HFFc6 (cell line): Measurements from ENCODE around the gene ACOX1. TPM values are rescaled to one million over a fixed set of nuclear protein-coding genes. Genes with fewer than 3 reads are reported as not detected.

Experiments used
- DNase-seq: peaks from one replicate; pipeline ENCODE4 v3.0.0-alpha.2; 2018
- H3K27ac Mint-ChIP-seq: 2 replicates; pipeline ENCODE4 v1.8.0; 2020; ENCODE audit warnings: mild to moderate bottlenecking, mixed read lengths
- H3K27me3 Mint-ChIP-seq: 2 replicates; pipeline ENCODE4 v1.8.0; 2021; ENCODE audit warnings: mild to moderate bottlenecking, moderate library complexity, mixed read lengths; ENCODE audit not compliant: insufficient read depth
- H3K36me3 Mint-ChIP-seq: 2 replicates; pipeline ENCODE4 v1.8.0; 2021; ENCODE audit warnings: low read depth, mixed read lengths
- H3K4me1 Mint-ChIP-seq: 2 replicates; pipeline ENCODE4 v1.8.0; 2020; ENCODE audit warnings: low read depth, mixed read lengths
- H3K4me3 Mint-ChIP-seq: 2 replicates; pipeline ENCODE4 v1.8.0; 2020; ENCODE audit warnings: mild to moderate bottlenecking, moderate library complexity, mixed read lengths
- H3K9me3 Mint-ChIP-seq: 2 replicates; pipeline ENCODE4 v1.8.0; 2020; ENCODE audit warnings: mild to moderate bottlenecking, mixed read lengths
- total RNA-seq, 6 experiments: library from RNA; stranded (reverse); fragmentation: NEBNext Ultra II Directional; extraction: Animal tissue kit (Norgen Biotek cat#: 25700); gene quantifications; 2 replicates in 1 of 6; 3 replicates in 5 of 6; pipeline ENCODE4 v1.2.3, GENCODE V29; 2021
- TF ChIP-seq, protein P1 (sequence below): fragments of 200-600 bp; sonication (generic); IDR thresholded peaks from 2 replicates; pipeline ENCODE4 v1.5.0; 2021; ENCODE audit warnings: antibody characterized with exemption, mild to moderate bottlenecking

ACOX1 gene
- total RNA-seq, 6 experiments from 2014 or later: 40.4 to 47.2 (median 44.5) TPM

DNA sequence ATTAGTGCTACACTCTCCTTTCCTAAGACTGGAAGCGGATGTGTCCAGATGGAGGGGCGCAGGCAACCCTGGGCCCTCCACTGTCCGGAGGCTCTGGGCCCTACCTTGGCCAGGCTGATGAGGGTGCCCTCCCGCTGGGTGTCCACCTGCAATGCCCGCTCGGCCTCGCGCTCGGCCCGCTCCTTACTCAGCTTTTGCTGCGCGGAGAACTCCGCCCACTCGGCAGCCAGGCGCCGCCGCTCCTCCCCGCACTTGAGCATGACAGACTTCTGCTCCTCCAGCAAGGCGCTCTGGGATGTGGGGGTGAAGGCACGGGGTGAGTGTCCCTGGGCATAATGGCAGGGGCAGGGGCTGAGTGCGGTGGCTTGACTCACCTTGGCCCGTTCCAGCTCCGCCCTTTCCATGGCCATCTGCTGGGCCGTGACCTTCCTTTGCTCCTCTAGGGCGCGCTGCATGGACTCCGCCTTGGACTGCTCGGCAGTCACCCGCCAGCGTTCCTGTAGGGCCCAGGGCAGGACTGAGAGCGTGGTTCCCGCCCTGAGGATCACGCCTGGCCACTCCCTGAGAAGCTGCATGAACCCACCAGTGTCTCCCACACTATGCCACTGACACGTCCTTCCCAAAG is 64.2 kb downstream of the ACOX1 start:
- no peak overlapping the region for H3K27ac Mint-ChIP-seq
- DNase-seq: no peak

DNA sequence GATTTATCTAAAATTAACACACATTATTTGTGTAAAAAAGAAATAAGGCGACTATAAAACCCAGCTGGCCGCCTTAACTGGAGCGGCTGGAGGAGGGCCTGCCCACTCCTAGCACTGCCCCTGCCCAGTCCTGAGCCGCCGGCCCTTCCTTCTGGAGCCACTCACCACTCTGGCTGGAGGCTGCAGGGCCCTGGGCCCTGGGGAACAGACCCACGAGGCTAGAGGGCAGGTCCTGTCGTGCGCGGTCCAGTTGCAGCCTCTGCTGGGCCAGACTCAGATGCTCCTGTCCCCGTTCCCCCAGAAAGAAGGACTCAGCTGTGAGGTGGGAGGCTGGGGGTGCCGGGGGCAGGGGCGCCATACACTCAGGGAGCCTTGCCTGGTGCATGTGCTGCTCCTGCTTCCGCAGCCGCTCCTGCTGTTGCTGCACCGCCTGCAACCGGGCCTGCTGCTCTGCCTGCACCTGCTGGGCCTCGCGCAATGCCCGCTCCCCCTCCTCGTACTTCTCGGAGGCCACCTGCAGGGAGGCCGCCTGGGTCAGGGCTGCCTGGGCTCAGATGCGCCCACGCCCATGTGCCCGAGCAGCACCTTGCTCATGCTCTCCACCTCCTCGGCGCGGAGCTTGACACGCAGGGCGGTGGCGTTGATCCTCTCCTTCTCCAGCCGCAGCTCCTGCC is 65.3 kb downstream of the ACOX1 start:
- no peak for DNase-seq
- no peaks in the 10 kb centered on the region for H3K9me3 Mint-ChIP-seq
- H3K27ac Mint-ChIP-seq: no peak overlapping the region
- H3K4me3 Mint-ChIP-seq: no peak overlapping the region
- H3K27me3 Mint-ChIP-seq: peaks cover 1% of the 10 kb centered on the region
- H3K36me3 Mint-ChIP-seq: 0 out of 2 replicates have a peak, but pooled peaks cover 4% of the 10 kb centered on the region
- 0 out of 2 replicates have a peak, but pooled peaks cover 5% of the 10 kb centered on the region for H3K4me1 Mint-ChIP-seq
- TF ChIP-seq, protein P1, sequence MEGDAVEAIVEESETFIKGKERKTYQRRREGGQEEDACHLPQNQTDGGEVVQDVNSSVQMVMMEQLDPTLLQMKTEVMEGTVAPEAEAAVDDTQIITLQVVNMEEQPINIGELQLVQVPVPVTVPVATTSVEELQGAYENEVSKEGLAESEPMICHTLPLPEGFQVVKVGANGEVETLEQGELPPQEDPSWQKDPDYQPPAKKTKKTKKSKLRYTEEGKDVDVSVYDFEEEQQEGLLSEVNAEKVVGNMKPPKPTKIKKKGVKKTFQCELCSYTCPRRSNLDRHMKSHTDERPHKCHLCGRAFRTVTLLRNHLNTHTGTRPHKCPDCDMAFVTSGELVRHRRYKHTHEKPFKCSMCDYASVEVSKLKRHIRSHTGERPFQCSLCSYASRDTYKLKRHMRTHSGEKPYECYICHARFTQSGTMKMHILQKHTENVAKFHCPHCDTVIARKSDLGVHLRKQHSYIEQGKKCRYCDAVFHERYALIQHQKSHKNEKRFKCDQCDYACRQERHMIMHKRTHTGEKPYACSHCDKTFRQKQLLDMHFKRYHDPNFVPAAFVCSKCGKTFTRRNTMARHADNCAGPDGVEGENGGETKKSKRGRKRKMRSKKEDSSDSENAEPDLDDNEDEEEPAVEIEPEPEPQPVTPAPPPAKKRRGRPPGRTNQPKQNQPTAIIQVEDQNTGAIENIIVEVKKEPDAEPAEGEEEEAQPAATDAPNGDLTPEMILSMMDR: no peak

More for the DNA sequence above, 64.2 kb downstream of the ACOX1 start:
- Mint-ChIP-seq H3K4me1 (0 out of 2 replicates have a peak, but pooled peaks cover 4% of the 10 kb centered on the region), H3K36me3 (0 out of 2 replicates have a peak, but pooled peaks cover 4% of the 10 kb centered on the region), H3K27me3 (peaks cover 1% of the 10 kb centered on the region), H3K9me3 (no peaks in the 10 kb centered on the region), H3K4me3 (no peak overlapping the region)
- TF ChIP-seq, protein P1: no peak

DNA sequence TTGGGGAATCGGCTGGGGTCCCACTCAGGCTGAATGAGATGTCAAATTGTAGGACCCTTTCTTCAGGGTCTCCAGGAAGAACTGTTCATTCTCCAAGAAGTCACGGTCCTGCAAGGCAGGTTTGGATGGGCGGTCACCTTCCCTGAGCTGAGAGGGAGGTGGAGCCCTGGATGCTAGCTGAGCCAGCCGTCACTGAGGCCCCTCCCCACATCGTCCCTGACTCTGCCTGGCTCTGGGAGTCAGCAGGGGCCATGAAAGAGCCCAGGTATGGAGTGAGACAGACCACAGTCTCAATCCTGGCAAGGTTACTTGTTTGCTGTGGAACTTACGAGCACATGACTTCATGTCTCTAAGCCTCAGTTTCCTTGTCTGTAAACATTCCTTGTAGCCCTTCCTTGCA is 68.3 kb downstream of the ACOX1 start:
- no peaks in the 10 kb centered on the region for H3K9me3 Mint-ChIP-seq
- H3K4me1 Mint-ChIP-seq: peaks cover 12% of the 10 kb centered on the region; the same call in 1 of the 2 replicates
- DNase-seq: no peak
- H3K27me3 Mint-ChIP-seq: peaks cover 2% of the 10 kb centered on the region; the same call in 1 of the 2 replicates
- no peak overlapping the region for H3K27ac Mint-ChIP-seq
- H3K36me3 Mint-ChIP-seq: no peaks in the 10 kb centered on the region
- H3K4me3 Mint-ChIP-seq: no peak overlapping the region
- TF ChIP-seq, protein P1: no peak

DNA sequence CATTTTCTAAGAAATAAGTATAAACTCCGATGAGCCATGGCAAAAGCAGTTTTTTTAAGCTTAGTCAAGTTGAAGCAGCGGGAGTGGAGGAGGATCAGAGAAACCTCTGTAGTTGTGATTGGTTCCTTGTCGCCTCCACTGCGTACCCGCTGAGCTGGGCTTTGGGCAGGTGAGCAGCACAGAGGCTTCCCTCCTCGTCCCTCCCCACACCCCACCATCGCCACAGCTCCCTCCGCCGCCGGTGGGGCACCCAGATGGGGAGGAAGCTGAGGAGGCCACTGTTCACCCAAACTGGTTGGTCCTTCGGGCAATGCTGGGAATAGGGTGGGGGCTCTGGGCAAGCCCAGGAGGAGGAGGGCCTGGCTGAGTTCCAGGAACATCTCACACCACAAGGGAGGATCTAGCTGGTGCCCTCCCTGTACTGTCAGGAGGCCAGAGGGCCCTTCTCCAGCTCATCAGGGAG is 69.1 kb downstream of the ACOX1 start:
- Mint-ChIP-seq H3K27ac (no peak overlapping the region), H3K4me1 (peaks cover 12% of the 10 kb centered on the region; the same call in 1 of the 2 replicates), H3K36me3 (no peaks in the 10 kb centered on the region), H3K9me3 (no peaks in the 10 kb centered on the region), H3K27me3 (peaks cover 2% of the 10 kb centered on the region; the same call in 1 of the 2 replicates), H3K4me3 (no peak overlapping the region)
- TF ChIP-seq, protein P1: no peak
- DNase-seq: no peak

DNA sequence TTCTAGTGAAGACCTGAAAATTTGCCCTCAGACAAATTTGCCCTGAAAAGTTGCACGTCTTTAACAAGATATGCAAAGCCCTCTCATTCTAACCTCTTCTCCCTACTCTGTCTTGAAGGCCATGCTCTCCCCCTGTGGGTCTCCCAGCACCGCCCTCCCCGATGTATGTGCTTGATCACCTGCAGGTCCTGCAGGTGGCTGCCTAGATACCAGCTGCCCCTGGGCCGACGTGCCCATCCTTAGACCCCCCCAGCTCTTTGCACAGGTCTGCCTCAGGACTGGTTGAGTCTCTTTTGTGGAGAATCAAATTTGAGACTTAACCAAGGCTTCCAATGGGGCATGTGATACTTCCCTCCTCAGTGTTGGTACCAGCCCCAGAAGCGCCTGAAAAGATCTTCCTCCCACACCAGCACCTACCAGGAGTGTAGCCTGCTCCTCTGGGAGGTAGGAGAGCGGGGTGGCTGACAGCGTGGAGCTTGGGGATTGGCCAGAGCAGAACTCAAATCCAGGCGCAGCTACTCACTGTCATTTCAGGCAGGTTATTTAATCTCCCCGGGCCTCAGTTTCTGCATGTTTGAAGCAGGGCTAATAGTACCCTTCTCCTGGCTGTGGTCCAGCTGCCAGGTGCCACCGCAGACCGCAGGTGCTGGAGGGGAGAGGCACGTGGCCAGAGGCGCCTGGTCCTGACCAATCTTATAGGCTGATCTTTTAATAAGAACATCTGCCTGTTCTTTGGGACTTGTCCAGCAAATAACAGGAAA is 69.7 kb downstream of the ACOX1 start:
- Mint-ChIP-seq H3K27ac (no peak overlapping the region), H3K4me3 (no peak overlapping the region), H3K9me3 (no peaks in the 10 kb centered on the region), H3K36me3 (no peaks in the 10 kb centered on the region), H3K4me1 (peaks cover 12% of the 10 kb centered on the region; the same call in 1 of the 2 replicates), H3K27me3 (peaks cover 2% of the 10 kb centered on the region; the same call in 1 of the 2 replicates)
- TF ChIP-seq, protein P1: no peak
- no peak for DNase-seq
